Cardiac muscle cell (in vitro differentiated cells and primary cell): ENCODE measurements around the gene PSME1. TPM values are rescaled to one million over a fixed set of nuclear protein-coding genes. Genes with fewer than 3 reads are reported as not detected.

Experiments used
- DNase-seq, 2 donors: peaks; one replicate each; pipeline versions ENCODE4 v3.0.0 to v3.0.0-alpha.2; 2010 to 2017; ENCODE audit warnings: low read depth in 1 of 2, low spot score in 1 of 2
- H3K27ac ChIP-seq: fragments of 200-600 bp; sonication (generic); 2 replicates; pipeline ENCODE4 v1.5.1; 2016
- H3K27me3 ChIP-seq: fragments of 200-600 bp; sonication (generic); 2 replicates; pipeline ENCODE4 v1.6.0; 2016; ENCODE audit warnings: control low read depth
- H3K36me3 ChIP-seq: fragments of 200-600 bp; sonication (generic); 2 replicates; pipeline ENCODE4 v1.5.1; 2016; ENCODE audit warnings: control low read depth
- H3K4me1 ChIP-seq: fragments of 200-600 bp; sonication (generic); 2 replicates; pipeline ENCODE4 v1.8.1; 2017; ENCODE audit warnings: low read depth, mild to moderate bottlenecking, mixed run types
- H3K4me3 ChIP-seq: fragments of 200-600 bp; sonication (generic); 2 replicates; pipeline ENCODE4 v1.5.1; 2016; ENCODE audit warnings: mild to moderate bottlenecking
- H3K9me3 ChIP-seq: fragments of 200-600 bp; sonication (generic); 2 replicates; pipeline ENCODE4 v1.5.1; 2017; ENCODE audit warnings: low read depth, mild to moderate bottlenecking, control low read depth
- polyA plus RNA-seq: library from polyadenylated mRNA; unstranded; fragments of >200 nt; fragmentation: Nextera tagmentation; extraction: Ambion mirVana; gene quantifications from 2 replicates; pipeline ENCODE4 v1.2.1, GENCODE V29; 2016
- total RNA-seq: library from RNA; depleted of rRNA; stranded (reverse); fragments of >200 nt; gene quantifications from 2 replicates; pipeline ENCODE4 v1.2.3, GENCODE V29; 2016
- TF ChIP-seq, protein P1 (sequence below): IDR thresholded peaks from 2 replicates; pipeline ENCODE4 v1.5.1; 2012; ENCODE audit warnings: low read depth, mild to moderate bottlenecking, low read length

The PSME1 gene
- total and polyA plus RNA-seq, 2 experiments from 2014 or later, result 238 to 383 TPM

DNA sequence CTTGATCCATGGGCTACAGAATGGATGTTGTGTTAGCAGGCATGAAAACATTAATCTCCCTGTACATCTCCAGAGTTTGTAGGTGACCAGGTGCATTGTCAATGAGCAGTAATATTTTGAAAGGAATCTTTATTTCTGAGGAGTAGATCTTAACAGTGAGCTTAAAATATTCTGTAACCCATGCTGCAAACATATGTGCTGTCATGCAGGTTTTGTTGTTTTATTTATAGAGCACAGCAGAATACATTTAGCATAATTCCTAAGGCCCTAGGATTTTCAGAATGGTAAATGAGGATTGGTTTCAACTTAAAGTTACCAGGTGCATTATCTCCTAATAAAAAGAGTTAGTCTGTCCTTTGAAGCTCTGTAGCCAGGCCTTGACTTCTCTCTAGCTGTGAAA lies 9.1 kb upstream of the PSME1 start:
- peaks cover 12% of the 10 kb centered on the region for H3K36me3 ChIP-seq
- DNase-seq, result no peak
- peaks cover 27% of the 10 kb centered on the region for H3K4me1 ChIP-seq
- no peak overlapping the region for H3K4me3 ChIP-seq
- no peaks in the 10 kb centered on the region for H3K27me3 ChIP-seq
- no peak overlapping the region for H3K27ac ChIP-seq
- no peaks in the 10 kb centered on the region for H3K9me3 ChIP-seq
- TF ChIP-seq, protein P1, sequence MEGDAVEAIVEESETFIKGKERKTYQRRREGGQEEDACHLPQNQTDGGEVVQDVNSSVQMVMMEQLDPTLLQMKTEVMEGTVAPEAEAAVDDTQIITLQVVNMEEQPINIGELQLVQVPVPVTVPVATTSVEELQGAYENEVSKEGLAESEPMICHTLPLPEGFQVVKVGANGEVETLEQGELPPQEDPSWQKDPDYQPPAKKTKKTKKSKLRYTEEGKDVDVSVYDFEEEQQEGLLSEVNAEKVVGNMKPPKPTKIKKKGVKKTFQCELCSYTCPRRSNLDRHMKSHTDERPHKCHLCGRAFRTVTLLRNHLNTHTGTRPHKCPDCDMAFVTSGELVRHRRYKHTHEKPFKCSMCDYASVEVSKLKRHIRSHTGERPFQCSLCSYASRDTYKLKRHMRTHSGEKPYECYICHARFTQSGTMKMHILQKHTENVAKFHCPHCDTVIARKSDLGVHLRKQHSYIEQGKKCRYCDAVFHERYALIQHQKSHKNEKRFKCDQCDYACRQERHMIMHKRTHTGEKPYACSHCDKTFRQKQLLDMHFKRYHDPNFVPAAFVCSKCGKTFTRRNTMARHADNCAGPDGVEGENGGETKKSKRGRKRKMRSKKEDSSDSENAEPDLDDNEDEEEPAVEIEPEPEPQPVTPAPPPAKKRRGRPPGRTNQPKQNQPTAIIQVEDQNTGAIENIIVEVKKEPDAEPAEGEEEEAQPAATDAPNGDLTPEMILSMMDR, result no peak

DNA sequence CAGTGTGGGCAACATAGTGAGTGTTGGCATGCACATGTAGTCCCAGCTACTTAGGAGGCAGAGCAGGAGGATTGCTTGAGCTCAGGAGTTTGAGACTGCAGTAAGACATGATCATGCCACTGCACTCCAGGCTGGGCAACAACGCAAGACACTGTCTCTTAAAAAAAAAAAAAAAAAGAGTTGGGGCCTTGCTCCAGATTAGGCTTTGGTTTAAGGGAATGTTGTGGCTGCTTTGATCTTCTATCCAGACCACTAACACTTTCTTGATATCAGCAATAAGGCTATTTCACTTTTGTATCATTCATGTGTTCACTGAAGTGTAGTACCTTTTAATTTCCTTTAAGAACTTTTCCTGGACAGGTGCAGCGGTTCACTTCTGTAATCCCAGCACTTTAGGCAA lies 8.3 kb upstream of the PSME1 start:
- Histone ChIP-seq H3K36me3 (peaks cover 10% of the 10 kb centered on the region), H3K4me3 (no peak overlapping the region), H3K9me3 (no peaks in the 10 kb centered on the region), H3K27ac (no peak overlapping the region), H3K27me3 (no peaks in the 10 kb centered on the region), H3K4me1 (peaks cover 35% of the 10 kb centered on the region)
- TF ChIP-seq, protein P1, result no peak
- DNase-seq, result no peak

DNA sequence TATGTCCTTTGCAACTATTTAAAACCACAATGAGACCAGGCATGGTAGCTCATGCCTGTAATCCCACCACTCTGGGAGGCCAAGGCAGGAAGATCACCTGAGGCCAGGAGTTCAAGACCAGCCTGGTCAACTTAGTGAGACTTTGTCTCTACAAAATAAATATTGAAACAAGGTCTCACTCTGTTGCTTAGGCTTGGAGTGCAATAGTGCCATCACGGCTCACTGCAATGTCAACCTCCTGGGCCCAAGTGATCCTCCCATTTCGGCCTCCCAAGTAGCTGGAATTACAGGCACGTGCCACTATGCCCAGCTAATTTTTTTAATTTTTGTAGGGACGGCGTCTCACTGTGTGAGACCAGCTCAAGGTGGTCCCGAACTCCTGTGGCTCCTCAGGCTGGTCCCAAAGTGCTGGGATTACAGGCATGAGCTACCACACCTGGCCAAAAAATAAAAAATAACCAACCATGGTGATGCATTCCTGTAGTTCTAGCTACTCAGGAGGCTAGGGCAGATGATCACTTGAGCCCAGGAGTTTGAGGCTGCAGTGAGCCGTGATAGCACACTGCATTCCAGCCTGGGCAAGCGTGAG lies 6.5 kb upstream of the PSME1 start:
- Histone ChIP-seq H3K36me3 (no peaks in the 10 kb centered on the region), H3K4me1 (peaks cover 40% of the 10 kb centered on the region), H3K27me3 (no peaks in the 10 kb centered on the region), H3K27ac (peak overlapping the region; percentile 96), H3K4me3 (no peak overlapping the region), H3K9me3 (no peaks in the 10 kb centered on the region)
- TF ChIP-seq, protein P1, result no peak
- no peak for DNase-seq

DNA sequence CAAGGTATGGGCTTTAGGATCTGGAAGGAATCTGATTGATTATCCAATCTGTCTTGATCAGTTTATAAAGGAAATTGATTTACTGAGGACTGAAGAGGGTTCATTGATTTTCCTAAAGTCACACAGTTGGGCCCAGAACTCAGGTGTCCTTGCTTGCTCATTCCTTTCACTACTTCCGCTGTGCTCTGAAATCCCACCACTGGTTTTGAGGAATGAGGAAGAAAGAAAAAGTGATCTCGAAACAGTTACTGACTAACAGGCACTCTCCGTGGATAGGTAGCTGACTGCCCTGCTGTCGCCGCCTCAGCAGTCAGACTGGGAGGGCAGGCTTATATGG lies 5.6 kb upstream of the PSME1 start, which contains the start of gene FITM1:
TSS of gene FITM1 (plus strand) at position 280 of the 337 bp plus-strand sequence. CDS start 905 bp downstream, outside the sequence.
- H3K27ac ChIP-seq, result peak within 1 kb of the TSS; percentile 96
- DNase-seq, result peak in 1 of 2 donors; percentile 28

DNA sequence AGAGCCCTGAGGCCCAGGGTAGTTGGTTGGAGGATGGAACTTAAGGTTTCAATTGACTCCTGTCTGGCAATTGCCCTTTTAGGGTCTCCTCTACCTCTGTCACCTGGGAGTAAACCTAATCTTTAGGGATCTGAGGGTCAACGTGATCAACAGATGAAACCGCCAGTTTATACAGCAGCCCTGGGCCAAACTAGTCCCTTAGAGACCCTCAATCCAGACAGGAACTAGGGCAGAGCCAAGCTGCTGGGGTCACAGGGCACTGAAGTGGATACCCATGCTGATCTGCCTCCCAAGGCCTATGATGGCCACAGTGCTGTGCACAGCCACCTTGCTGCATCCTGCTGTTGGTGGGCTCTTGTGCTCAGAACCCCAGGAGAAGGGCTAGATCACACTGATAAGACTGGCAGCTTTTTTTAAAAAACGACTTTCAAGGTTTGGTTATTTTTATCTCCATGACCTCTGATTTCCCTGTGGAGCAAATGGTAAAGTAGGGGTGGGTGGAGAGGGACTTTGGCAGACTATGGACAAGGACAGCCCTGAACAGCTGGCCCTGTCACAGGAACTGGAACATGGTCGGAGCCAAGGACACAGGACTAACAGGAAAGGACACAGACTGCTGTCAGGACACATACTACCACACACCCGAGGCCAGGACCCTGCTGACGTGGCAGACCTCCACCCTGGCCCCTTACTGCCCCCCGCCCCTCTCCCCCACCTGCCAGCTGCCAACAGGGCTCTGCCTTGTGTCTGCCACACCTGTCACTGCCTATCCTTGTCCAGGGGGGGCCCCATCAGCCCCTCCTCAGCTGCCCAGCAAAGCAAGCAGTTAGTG lies 5.1 kb upstream of the PSME1 start:
- H3K27me3 ChIP-seq, result no peaks in the 10 kb centered on the region
- no peaks in the 10 kb centered on the region for H3K9me3 ChIP-seq
- peak overlapping the region; percentile 8 for H3K4me3 ChIP-seq
- peaks cover 40% of the 10 kb centered on the region for H3K4me1 ChIP-seq
- TF ChIP-seq, protein P1, result no peak
- peak overlapping the region; percentile 96 for H3K27ac ChIP-seq
- H3K36me3 ChIP-seq, result no peaks in the 10 kb centered on the region
- peak in 1 of 2 donors; percentile 86 for DNase-seq

More for the DNA sequence above, 5.6 kb upstream of the PSME1 start, which contains the start of gene FITM1:
- peaks cover 40% of the 10 kb centered on the region for H3K4me1 ChIP-seq
- no peaks in the 10 kb centered on the region for H3K27me3 ChIP-seq
- peak within 1 kb of the TSS; percentile 8 for H3K4me3 ChIP-seq
- TF ChIP-seq, protein P1, result no peak
- no peaks in the 10 kb centered on the region for H3K36me3 ChIP-seq
- H3K9me3 ChIP-seq, result no peaks in the 10 kb centered on the region
